Suppressor macrophage treated with lipopolysaccharide for 1 hour (primary cell): Measurements from ENCODE around the gene TAS1R3.
"Not testable (repeated sequence)": the region's sequence is repeated elsewhere in the genome, so short reads cannot be mapped to it uniquely, and the experiment has no call there.

ENCODE experiments used
- DNase-seq, 3 donors: peaks; one replicate each; pipeline ENCODE4 v3.0.0-alpha.2; 2020 to 2022

TAS1R3 gene

DNA sequence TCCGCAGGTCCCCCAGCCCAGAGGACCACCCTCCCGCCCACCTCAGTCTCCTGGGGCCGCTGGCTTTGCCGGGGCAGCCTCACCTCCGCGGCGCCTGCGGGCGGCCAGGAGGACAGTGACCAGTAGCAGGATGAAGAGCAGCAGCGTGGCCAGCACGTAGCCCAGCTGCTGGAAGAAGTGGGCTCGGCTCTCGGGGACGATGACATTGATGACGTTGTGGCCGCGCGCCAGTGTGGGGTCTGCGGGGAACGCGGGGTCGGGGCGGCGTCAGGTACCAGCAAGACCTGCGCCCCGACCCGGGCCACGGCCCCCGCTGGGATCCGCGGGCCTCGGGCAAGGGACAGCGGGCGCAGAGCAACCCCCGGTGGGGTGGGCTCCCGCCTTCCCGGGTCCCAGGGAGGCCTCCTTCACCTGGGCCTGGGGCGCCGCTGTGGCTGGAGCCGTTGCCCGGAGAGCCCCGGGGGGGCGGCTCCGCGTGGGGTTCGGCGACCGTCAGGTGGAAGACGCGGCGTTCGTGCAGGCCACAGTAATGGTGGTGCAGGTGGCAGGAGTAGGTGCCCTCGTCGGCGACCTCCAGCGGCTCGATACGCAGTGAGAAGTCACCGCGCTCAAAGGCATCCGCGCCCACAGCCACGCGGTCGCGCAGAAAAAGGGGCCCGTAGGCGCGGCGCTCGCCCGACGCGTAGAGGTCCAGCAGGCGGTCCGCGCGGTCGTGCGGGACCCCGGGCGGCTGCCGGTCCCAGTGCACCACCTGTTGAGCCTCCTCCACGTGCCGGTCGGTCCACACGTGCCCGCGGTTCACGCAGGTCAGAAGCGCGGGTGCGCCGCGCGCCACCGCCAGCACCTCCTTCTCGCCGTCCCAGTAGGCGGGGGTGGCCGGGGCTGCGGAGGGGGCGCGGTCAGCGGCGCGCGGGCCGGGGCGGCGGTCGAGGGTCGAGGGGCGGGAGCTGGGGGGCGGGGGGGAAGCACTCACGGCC is 23.5 kb downstream of the TAS1R3 start:
- DNase-seq, result no peak

DNA sequence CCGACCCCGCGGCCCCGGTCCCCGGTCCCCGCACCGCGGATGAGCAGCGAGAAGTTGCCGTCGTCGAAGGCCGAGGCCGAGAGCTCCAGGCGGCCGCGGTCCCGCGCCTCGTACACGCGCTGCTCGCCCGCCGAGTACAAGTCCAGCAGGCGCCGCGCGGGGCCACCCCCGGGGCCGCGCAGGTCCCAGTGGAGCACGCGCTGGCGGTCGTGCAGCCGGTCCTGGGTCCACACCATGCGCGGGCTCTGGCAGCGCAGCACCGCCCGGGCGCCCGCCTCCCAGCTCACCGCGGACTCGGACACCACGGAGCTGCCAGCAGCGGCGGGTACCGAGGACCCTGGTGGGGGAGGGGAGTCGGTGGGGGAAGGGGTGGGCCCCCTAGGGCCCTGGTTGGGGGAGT is 24.3 kb downstream of the TAS1R3 start:
- peak; percentile 43 to 73 (median 54) for DNase-seq

DNA sequence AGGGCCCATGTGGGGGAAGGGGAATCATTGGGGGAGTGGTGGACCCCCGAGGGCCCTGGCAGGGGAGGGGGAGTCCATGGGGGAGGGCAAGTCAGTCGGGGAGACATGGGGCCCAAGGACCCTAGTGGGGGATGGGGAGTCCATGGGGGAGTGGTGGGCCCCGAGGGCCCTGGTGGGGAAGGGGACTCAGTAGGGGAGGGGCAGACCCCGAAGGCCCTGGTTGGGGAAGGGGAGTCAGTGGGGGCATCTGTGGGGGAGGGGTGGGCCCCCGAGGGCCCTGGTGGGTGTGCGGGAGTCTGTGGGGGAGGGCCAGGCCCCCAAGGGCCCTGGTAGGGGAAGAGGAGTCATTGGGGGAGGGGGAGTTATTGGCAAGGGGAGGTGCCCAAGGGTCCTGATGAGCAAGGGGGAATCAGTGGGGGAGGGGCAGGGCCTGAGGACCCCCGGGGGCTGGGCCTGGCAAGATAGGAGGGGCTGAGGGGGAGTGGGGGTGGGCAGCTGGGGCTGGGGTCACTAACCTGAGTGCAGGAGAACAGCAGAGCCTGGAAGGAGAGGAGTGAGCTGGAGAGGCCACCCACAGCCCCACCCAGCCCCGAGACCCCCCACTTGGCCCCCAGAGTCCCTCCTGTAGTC is 25.2 kb downstream of the TAS1R3 start:
- no peak for DNase-seq

DNA sequence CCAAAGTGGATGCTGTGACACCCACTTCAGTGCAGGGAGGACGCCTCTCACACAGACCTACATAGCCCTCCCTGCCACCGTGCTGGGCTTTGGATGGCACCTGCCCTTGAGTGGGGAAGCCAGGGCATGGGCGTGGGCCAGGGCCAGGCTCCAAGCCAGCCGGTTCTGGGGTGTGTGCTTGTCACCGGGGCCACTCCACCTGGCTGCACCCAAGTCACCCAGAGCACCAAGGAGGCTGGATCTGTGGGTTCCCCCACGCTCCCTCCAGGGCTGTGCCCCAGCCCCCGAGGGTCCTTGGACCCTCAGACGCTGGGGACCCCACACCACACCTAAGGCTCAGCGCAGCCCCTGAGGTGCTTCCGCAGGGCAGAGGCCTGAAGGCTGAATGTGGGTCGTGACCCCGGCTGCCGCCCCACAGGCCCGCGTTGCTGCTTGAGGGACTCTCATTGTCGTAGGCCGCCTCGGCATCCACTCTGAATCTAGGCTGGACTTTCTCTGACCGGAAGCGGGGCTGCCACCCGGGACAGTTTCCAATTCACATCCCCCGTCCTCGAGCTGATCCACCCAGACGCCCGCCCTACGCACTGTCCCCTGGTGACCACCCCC is 25.8 kb downstream of the TAS1R3 start:
- no peak for DNase-seq

DNA sequence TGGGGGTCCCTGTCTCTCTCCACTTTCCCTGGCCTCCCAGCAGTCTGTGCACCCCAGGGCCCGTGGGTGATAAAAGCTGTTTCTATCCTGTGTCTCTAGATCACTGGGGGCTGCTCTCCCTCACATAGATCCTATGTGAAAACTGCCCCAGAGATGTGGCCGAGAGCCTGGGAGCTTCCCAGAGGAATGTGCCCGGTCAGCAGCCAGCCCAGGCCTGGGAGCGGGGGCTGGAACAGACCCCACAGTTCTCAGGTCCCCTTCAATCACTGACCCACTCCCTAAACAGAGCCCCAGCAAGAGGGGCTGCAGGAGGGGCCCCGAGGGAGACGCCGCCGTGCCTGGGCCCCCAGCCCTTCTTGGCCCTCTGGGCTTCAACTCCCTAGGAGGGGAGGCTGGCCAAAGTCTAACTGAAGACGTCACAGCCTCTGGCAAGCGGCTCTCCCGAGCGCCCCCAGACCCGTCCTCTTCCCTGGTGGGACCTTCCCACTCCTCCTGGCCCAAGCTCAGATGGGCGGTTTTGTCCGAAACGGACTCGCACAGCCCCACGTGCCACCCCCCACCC is 26.9 kb downstream of the TAS1R3 start:
- DNase-seq, result no peak

DNA sequence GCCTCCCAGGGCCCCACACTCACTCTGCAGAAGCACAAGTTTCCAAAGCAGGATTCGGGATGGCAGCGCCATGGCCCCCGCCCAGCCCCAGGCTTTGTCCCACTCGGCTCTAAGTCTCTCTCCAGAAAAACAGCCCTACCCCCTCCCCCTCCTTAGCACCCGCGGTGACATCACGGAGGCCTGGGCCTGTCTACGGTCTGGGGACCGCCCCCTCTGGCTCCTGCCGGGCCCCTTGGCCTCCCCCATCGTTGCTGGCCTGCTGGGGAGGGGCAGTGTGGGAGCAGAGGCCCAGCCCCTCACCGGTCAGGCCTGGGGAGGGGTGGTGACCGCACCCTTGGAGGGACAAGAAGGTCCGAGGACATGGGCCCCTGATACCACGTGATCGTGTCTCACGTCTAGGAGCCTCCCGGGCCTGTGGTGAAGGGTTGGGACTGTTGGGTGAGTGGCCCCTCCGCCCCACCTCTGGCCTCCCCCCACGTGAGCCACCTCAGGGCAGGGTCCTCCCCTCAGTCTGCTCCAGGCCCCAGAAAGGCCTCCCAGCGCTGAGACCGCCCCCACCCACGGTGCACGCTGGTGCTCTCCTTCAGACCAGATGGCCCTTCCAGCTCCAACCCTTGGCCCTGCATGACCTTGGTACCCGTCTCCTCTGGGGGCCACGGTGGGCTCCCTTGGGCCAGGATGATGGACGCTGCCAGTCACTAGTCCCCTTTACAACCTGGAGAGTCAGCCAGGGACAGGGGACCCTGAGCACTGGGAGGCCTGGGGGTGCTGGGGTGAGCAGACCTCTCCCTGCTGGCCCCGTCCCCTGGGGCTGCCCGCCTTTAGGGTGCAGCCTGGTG is 27.6 kb downstream of the TAS1R3 start, which contains the start of gene MXRA8:
TSS of gene MXRA8 (minus strand) at position 123 of the 839 bp plus-strand sequence. CDS start at position 72, 51 bp downstream.
- no peak for DNase-seq

DNA sequence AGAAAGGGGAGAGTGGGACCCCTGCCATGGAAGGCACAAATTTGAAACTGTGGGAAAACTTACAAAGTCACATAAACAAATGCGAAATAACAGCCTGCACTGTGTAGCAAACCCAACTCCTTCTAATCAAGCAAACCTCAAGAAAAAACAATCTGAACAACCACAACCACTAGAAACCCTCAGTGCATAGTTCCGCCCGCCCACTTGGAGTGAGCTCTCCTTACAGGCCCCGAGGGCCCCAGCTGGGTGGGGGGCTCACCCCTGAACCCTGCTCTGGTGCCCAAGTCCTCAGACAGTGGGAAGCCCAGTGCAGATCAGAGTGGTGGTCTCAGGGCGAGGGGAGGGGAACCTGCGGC is 28.2 kb downstream of the TAS1R3 start:
- DNase-seq, result no peak

DNA sequence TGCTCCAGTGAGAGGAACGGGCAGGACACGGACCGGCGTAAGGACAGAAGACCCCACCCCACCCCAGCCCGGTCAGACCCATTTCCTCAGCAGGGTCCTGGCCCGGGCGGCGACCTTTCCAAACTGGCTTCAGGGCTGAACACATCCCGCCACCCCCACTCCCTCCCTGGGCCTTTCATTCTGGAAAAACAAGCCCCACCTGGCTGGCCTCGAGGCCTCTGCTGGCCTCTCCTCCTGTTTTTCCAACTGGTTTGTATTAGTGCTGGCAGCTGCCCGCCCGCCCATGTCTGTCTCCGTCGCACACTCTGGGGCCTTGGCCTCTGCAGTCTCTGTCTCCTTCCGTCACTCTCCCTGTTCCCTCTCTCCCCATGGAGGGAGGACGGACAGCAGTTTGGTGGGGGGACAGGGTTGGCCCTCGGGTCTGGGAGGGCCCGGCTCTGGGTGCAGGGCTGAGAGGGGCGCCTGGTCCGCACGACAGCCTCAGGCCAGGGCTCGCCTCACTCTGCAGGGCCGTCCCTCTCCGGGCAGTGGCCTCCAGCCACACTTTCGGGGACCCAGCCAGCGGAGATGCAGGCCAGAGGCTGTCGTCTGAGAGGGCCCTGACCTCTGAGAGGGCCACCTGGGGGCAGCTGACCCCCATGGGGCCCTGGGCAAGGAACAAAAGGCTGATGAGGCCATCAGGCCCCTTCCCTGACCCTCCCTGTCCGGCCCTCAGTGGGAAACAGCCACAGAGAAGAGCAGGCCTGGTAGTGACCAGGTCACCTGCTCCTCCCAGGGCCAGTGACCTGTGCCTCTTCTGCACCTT is 28.8 kb downstream of the TAS1R3 start:
- no peak for DNase-seq

DNA sequence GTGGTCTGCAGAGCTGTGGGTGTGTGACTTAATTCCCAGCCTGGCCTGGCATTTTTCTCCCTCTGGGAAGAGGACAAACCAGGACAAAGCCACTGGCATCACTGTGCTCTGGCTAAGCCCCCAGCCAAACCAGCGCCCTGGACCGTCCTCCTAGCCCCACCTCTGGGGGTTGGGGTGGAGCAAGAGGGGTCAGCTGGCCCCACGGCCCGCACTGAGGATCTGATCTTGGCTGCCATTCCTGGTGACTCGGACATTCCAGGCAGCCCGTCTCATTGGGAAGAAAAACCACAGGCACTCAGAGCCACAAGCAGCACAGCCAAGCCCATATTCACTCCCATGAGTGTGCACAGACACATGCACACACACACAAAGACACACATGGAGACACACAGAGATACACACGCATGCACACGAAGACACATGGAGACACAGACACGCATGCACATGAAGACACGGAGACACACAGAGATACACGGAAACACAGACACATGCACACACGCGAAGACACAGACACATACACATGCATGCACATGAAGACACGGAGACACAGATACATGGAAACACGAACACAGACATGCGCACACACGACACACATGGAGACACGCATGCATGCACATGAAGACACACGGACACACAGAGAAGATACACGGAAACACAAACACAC is 29.6 kb downstream of the TAS1R3 start:
- DNase-seq, result no peak

DNA sequence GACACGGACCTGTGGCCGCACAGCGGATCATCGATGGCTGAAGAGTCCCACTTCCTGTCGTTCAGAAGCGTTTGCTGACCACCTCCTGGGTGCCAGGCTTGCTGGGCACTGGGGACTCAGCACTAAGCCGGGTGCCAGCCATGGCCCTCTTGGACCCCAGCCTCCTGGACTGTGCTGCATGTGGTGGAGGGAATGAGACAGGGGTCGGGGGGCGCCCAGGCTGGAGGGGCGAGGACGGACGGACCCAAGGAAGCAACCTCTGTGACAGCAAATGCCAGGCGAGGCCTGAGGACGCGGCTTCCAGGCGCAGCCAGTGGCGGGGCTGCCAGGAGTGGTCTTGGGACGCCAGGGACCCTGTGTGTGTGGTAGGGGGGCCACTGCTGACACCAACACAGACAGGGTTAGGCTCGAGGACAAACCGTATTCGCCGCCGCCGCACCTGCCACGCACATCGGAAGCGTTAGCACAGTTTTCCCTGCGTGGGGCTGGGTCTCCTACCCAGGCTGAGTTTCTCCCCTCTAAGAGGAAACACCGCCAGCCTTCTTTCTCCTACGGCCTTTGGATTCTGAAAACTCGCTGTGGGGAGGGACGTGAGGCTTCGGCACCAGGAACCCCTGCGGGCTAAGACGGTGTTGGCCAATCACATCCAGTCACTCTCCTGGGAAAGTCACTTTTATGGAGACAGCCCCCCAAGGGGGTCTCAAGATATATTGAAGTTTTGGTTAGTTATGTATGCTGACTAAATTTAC is 30.3 kb downstream of the TAS1R3 start:
- DNase-seq, result no peak

DNA sequence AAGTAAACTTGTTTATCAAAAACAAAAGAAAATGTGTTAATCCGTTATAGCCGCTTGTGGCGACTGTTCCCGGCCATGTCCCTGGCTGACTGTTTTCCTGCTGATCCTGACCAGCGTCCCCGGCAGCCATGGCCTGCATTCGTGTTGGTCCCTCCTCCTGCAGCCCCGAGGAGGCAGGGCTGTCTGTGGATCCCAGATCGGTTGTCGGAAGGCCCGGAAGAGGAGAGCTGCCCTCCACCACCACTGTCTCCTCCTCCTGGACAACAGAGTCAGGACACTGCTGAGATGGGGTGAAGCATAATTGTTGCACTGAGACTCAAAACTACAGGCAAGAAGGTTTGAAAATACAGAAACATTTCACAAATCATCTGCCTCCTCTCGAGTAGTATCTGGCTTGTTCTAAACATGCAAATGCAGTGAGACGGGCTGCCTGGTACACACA is 30.9 kb downstream of the TAS1R3 start:
- DNase-seq, result no peak

DNA sequence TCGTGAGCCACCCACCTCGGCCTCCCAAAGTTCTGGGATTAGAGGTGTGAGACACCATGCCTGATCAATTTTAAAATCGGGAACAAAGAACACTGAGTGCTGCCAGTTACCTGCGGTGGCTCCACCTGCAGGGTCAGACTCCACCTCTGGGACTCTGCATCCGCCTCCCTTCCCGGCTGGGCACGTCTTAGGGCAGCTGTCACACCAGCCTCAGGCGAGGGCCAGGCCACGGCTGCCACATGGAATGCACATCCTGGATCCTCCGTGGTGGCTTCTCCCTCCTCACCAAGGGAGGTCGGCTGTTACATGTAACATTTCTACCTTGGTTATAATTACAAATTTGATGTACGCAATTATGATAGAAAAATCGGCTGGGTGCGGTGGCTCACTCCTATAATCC is 33.2 kb downstream of the TAS1R3 start:
- no peak for DNase-seq

DNA sequence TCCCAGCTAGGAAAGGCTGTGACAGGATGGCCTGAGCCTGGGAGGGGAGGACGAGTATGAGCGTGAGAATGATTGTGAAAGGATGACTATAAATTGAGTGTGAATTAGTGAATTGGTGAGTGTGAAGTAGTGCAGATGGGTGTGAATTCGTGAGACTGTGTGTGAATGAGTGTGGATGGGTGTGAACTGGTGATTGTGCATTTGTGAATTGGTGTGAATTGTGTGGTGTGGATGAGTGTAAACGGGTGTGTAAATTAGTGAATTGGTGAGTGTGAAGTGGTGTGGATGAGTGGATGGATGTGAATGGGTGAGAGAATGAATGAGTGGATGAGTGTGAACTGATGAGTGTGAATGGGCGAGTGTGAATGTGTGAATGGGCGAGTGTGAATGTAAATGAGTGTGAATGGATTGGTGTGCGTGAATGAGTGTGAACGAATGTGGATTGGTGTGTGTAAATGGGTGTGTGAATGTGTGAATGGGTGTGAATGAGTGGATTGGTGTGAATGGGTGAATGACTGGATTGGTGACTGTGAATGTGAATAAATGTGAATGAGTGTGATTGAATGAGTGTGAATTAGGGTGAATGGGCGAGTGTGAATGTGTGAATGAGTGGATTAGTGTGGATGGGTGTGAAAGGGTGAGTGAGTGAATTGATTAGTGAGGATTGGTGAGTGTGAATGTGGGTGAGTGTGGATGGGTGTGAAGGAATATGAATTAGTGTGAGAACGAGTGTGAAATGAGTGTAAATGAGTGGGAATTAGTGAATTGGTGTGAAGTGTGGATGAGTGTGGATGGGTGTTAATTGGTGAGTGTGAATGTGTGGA is 35.0 kb downstream of the TAS1R3 start:
- DNase-seq, result no peak

DNA sequence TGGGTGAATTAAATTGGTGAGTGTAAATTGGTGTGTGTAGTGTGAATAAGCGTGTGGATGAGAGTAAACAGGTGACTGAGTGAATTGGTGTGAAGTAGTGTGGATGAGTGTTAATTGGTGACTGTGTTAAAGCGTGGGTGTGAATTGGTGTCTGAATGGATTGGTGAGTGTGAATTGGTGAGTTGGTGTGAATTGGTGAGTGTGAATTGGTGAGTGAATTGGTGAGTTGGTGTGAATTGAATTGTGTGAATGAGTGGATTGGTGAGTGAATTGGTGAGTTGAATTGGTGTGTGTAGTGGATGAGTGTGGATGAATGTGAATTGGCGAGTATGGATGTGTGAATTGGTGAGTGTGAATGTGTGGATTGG is 35.6 kb downstream of the TAS1R3 start:
- DNase-seq, result no peak

DNA sequence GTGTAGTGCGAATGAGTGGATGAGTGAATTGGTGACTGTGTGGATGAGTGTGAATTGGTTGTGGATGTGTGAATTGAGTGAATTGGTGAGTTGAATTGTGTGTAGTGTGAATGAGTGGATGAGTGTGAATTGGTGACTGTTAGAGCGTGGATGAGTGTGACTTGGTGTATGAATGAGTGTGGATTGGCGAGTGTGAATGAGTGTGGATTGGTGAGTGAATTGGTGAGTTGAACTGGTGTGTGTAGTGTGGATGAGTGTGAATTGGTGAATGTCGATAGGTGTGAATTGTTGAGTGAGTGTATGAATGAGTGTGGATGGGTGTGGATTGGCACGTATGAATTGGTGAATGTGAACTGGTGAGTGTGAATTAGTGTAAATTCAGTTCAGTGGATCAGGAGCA is 36.2 kb downstream of the TAS1R3 start:
- DNase-seq, result no peak

DNA sequence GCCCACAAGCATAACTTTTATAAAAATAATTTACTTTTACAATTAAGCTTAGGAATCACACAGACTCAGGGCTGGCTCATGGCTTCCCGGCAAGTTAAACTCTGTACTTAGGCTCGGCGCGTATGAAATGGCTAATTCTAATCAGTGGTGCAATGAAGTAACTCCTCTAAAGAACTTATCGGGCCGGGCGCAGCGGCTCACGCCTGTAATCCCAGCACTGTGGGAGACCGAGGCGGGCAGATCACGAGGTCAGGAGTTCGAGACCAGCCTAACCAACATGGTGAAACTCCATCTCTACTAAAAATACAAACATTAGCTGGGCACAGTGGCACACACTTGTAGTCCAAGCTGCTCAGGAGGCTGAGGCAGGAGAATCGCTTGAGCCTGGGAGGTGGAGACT is 39.0 kb downstream of the TAS1R3 start:
- DNase-seq, result not testable (repeated sequence)

DNA sequence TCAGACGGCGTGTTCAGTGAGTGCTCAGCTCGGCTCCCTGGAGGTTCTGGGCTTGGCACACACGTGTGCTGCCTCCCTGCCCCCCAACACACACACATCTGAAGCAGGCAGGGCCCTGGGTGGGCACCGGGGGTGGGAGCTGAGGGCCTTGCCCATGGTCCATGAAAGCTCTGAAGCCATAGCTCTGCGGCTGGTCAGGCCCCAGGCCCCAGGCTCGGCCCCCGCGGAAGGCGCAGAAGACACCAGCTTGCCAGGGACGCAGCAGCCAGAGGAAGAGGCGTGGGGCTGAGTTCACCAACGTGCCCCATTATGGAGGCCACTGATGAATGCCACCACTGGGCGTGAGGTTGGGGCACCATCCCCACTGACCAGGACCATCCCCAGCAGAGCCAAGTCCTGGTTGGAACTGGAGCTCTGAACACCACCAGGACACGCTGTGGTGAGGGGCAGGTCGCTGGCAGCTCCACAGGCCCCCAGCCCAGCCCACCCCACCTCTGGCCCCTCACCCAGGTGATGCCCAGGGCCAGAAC is 39.8 kb downstream of the TAS1R3 start:
- no peak for DNase-seq

DNA sequence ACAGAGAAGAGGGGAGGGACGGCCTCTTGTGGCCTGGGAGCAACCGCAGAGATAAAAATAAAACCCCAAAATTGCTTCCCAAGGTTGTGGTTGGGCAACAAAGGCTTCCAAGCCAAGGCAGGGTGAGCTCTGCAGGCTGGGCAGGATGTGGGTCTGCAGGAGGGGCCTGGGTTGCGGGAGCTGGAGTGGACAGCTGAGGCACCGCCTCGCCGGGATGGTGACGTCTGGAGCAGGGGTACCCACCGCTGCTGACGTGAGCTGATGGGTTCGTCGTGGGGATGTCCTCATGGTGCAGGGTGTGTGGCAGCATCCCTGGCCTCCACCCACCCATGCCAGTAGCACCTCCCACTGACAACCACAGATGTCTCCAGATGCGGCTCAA is 40.3 kb downstream of the TAS1R3 start:
- DNase-seq, result no peak
